HepG2 (cell line): ENCODE data around the gene MAMDC2.

ENCODE experiments used
- CEBPB ChIP-seq: IDR thresholded peaks from 2 replicates; pipeline ENCODE4 v1.6.1; 2011; ENCODE audit warnings: low read depth, low read length, improper control_type of control experiment, borderline replicate concordance
- CTCF ChIP-seq: sonication (generic); formaldehyde crosslinking; IDR thresholded peaks from 2 replicates; pipeline ENCODE4 v1.5.0; 2020; ENCODE audit warnings: mild to moderate bottlenecking, missing genetic modification reagents, moderate library complexity
- HINFP ChIP-seq: sonication (generic); formaldehyde crosslinking; IDR thresholded peaks from 2 replicates; pipeline ENCODE4 v1.4.0; 2020; ENCODE audit warnings: low read depth, mild to moderate bottlenecking, missing genetic modification reagents
- KAT7 ChIP-seq: IDR thresholded peaks from 2 replicates; pipeline ENCODE4 v1.6.1; 2018; ENCODE audit warnings: borderline replicate concordance, missing compliant biosample characterization
- MEIS1 ChIP-seq: sonication (generic); formaldehyde crosslinking; IDR thresholded peaks from 2 replicates; pipeline ENCODE4 v1.9.0; 2021; ENCODE audit warnings: mild to moderate bottlenecking, missing genetic modification reagents, moderate library complexity, borderline replicate concordance
- NR1H2 ChIP-seq: sonication (generic); formaldehyde crosslinking; IDR thresholded peaks from 2 replicates; pipeline ENCODE4 v1.8.1; 2022; ENCODE audit warnings: low read depth, missing genetic modification reagents, borderline replicate concordance
- PHF5A ChIP-seq: IDR thresholded peaks from one replicate; pipeline ENCODE4 v1.6.1; 2018; ENCODE audit warnings: low read depth, missing genetic modification reagents; ENCODE audit not compliant: unreplicated experiment
- POLR2AphosphoS2 ChIP-seq: IDR thresholded peaks from 2 replicates; pipeline ENCODE4 v1.6.1; 2011; ENCODE audit warnings: low read depth, low read length, improper control_type of control experiment
- ZBTB21 ChIP-seq: sonication (generic); formaldehyde crosslinking; IDR thresholded peaks from 2 replicates; pipeline ENCODE4 v1.4.0; 2020; ENCODE audit warnings: missing genetic modification reagents
- ZNF282 ChIP-seq: fragments of 450-650 bp; IDR thresholded peaks from 2 replicates; pipeline ENCODE4 v1.6.1; 2018; ENCODE audit not compliant: partially characterized antibody
- ZNF441 ChIP-seq: sonication (generic); formaldehyde crosslinking; IDR thresholded peaks from 2 replicates; pipeline ENCODE4 v1.7.0; 2021; ENCODE audit warnings: missing genetic modification reagents, borderline replicate concordance
- ZNF547 ChIP-seq: sonication (generic); formaldehyde crosslinking; IDR thresholded peaks from 2 replicates; pipeline ENCODE4 v1.5.1; 2020; ENCODE audit warnings: mild to moderate bottlenecking, missing genetic modification reagents
- ZNF589 ChIP-seq: sonication (generic); formaldehyde crosslinking; conservative IDR thresholded peaks from 2 replicates; pipeline ENCODE4 v1.8.0; 2022; ENCODE audit warnings: mild to moderate bottlenecking, moderate library complexity, missing genetic modification reagents

- TF ChIP-seq PHF5A (CRISPR knock-in tag) = no peak
- no peak for TF ChIP-seq CTCF (CRISPR knock-in tag)
- TF ChIP-seq ZBTB21 (CRISPR knock-in tag) = no peak
- no peak for TF ChIP-seq MEIS1 (CRISPR knock-in tag)
- no peak for TF ChIP-seq ZNF547 (CRISPR knock-in tag)
- TF ChIP-seq ZNF282 = no peak
- no peak for TF ChIP-seq NR1H2
- no peak for TF ChIP-seq ZNF441 (CRISPR knock-in tag)
- TF ChIP-seq KAT7 (CRISPR knock-in tag) = no peak
- no peak for TF ChIP-seq CEBPB
- no peak for TF ChIP-seq ZNF589 (CRISPR knock-in tag)
- TF ChIP-seq POLR2AphosphoS2 = no peak
- TF ChIP-seq HINFP (CRISPR knock-in tag) = no peak
Measured at GRCh38 chr9:70042461-70043215, 1.0 kb upstream of the MAMDC2 start.
